Measurements from ENCODE around the gene GRB7. TPM values are rescaled to one million over a fixed set of nuclear protein-coding genes. Genes with fewer than 3 reads are reported as not detected.
A peak's percentile ranks its signal among the peaks of the same experiment; 100 is the strongest.

GRB7 gene
- total and polyA plus RNA-seq, 4 experiments from 2014 or later: not detected

- Histone ChIP-seq H3K27ac (ENCODE audit: low read depth, low read length) (peak overlapping the region; percentile 77), H3K27me3 (ENCODE audit: insufficient read depth, low read length) (no peaks in the 10 kb centered on the region), H3K9me3 (ENCODE audit: control insufficient read depth in 1 of 2, low read length in 2 of 2) (no peaks in the 10 kb centered on the region), H3K4me1 (ENCODE audit: insufficient read depth, low read length) (peaks cover 90% of the 10 kb centered on the region), H3K4me3 (ENCODE audit: low read length in 2 of 2) (peak overlapping the region in 1 of 2 donors; percentile 26), H3K36me3 (ENCODE audit: insufficient read depth, low read length) (no peaks in the 10 kb centered on the region)
- peak overlapping the region; percentile 79 to 96 (median 86) for H3K4me3 Mint-ChIP-seq
- H3K27ac Mint-ChIP-seq: peak overlapping the region; percentile 90 to 98 (median 97)
- ChIA-PET CTCF (ENCODE audit: partially characterized antibody) (no interaction called here), POLR2A (ENCODE audit: partially characterized antibody) (interaction anchor here (0.8 to 2.5 kb wide), 9 partner anchors 9 to 154 kb away, joined by 3 to 14 read pairs (median 8); no protein-coding TSS in a partner anchor)
- no peaks in the 10 kb centered on the region for H3K9me3 Mint-ChIP-seq
- peaks cover 66 to 96% (median 80%) of the 10 kb centered on the region in 4 donors for H3K4me1 Mint-ChIP-seq
- no peak for DNase-seq
- peaks cover 54 to 65% of the 10 kb centered on the region in 2 donors for H3K36me3 Mint-ChIP-seq
- intact Hi-C loops (cut with micrococcal nuclease): loop anchor here (5.0 kb wide), 1 partner anchor 550 kb away; no protein-coding TSS in a partner anchor
- H3K27me3 Mint-ChIP-seq: no peaks in the 10 kb centered on the region
Measured at GRCh38 chr17:39772415-39772814, 34.7 kb downstream of the GRB7 start.

GRCh38 chr17:39772987-39773934 is 35.5 kb downstream of the GRB7 start:
- peak overlapping the region; percentile 79 to 97 (median 91) for H3K4me3 Mint-ChIP-seq
- peaks cover 53 to 66% of the 10 kb centered on the region in 2 donors for H3K36me3 Mint-ChIP-seq
- H3K36me3 ChIP-seq (ENCODE audit: insufficient read depth, low read length): no peaks in the 10 kb centered on the region
- H3K9me3 ChIP-seq (ENCODE audit: control insufficient read depth in 1 of 2, low read length in 2 of 2): no peaks in the 10 kb centered on the region
- H3K4me3 ChIP-seq (ENCODE audit: low read length in 2 of 2): peak overlapping the region in 1 of 2 donors; percentile 27
- H3K27ac Mint-ChIP-seq: peak overlapping the region; percentile 90 to 98 (median 97)
- CTCF ChIA-PET (ENCODE audit: partially characterized antibody): no interaction called here
- DNase-seq: peak in 4 of 5 donors; percentile 40 to 55 (median 48)
- peaks cover 63 to 96% (median 80%) of the 10 kb centered on the region in 4 donors for H3K4me1 Mint-ChIP-seq
- intact Hi-C loops (cut with micrococcal nuclease): loop anchor here (5.0 kb wide), 1 partner anchor 549 kb away; no protein-coding TSS in a partner anchor
- H3K9me3 Mint-ChIP-seq: no peaks in the 10 kb centered on the region
- peak overlapping the region; percentile 77 for H3K27ac ChIP-seq (ENCODE audit: low read depth, low read length)
- no peaks in the 10 kb centered on the region for H3K27me3 ChIP-seq (ENCODE audit: insufficient read depth, low read length)
- POLR2A ChIA-PET (ENCODE audit: partially characterized antibody): interaction anchor here (0.9 to 12.5 kb wide), 11 partner anchors 8 to 153 kb away, joined by 3 to 174 read pairs (median 8); no protein-coding TSS in a partner anchor
- H3K4me1 ChIP-seq (ENCODE audit: insufficient read depth, low read length): peaks cover 84% of the 10 kb centered on the region
- no peaks in the 10 kb centered on the region for H3K27me3 Mint-ChIP-seq

GRCh38 chr17:39774047-39774446 is 36.3 kb downstream of the GRB7 start:
- H3K4me3 ChIP-seq (ENCODE audit: low read length in 2 of 2): peak overlapping the region; percentile 27
- peak overlapping the region; percentile 77 for H3K27ac ChIP-seq (ENCODE audit: low read depth, low read length)
- ChIA-PET CTCF (ENCODE audit: partially characterized antibody) (no interaction called here), POLR2A (ENCODE audit: partially characterized antibody) (interaction anchor here (1.0 to 12.5 kb wide), 5 partner anchors 10 to 46 kb away, joined by 3 to 174 read pairs (median 50); no protein-coding TSS in a partner anchor)
- peak overlapping the region; percentile 89 to 98 (median 94) for H3K27ac Mint-ChIP-seq
- no peaks in the 10 kb centered on the region for H3K36me3 ChIP-seq (ENCODE audit: insufficient read depth, low read length)
- no peaks in the 10 kb centered on the region for H3K27me3 Mint-ChIP-seq
- H3K4me1 Mint-ChIP-seq: peaks cover 61 to 96% (median 77%) of the 10 kb centered on the region in 4 donors
- no peak for DNase-seq
- no peaks in the 10 kb centered on the region for H3K9me3 Mint-ChIP-seq
- peaks cover 47 to 58% of the 10 kb centered on the region in 2 donors for H3K36me3 Mint-ChIP-seq
- no peaks in the 10 kb centered on the region for H3K27me3 ChIP-seq (ENCODE audit: insufficient read depth, low read length)
- peaks cover 84% of the 10 kb centered on the region for H3K4me1 ChIP-seq (ENCODE audit: insufficient read depth, low read length)
- peak overlapping the region; percentile 78 to 97 (median 94) for H3K4me3 Mint-ChIP-seq
- intact Hi-C loops (cut with micrococcal nuclease): loop anchor here (5.0 kb wide), 1 partner anchor 548 kb away; no protein-coding TSS in a partner anchor
- no peaks in the 10 kb centered on the region for H3K9me3 ChIP-seq (ENCODE audit: control insufficient read depth in 1 of 2, low read length in 2 of 2)

- no peaks in the 10 kb centered on the region for H3K9me3 Mint-ChIP-seq
- Histone ChIP-seq H3K4me3 (ENCODE audit: low read length in 2 of 2) (peak overlapping the region; percentile 18 to 74), H3K36me3 (ENCODE audit: insufficient read depth, low read length) (no peaks in the 10 kb centered on the region), H3K27me3 (ENCODE audit: insufficient read depth, low read length) (no peaks in the 10 kb centered on the region), H3K4me1 (ENCODE audit: insufficient read depth, low read length) (peaks cover 84% of the 10 kb centered on the region), H3K9me3 (ENCODE audit: control insufficient read depth in 1 of 2, low read length in 2 of 2) (no peaks in the 10 kb centered on the region), H3K27ac (ENCODE audit: low read depth, low read length) (peak overlapping the region; percentile 77)
- peaks cover 45 to 49% of the 10 kb centered on the region in 2 donors for H3K36me3 Mint-ChIP-seq
- DNase-seq: no peak
- no peaks in the 10 kb centered on the region for H3K27me3 Mint-ChIP-seq
- H3K27ac Mint-ChIP-seq: peak overlapping the region; percentile 89 to 98 (median 95)
- ChIA-PET CTCF (ENCODE audit: partially characterized antibody) (interaction anchor here (0.7 to 1.5 kb wide), 6 partner anchors 27 to 206 kb away, joined by 3 to 4 read pairs (median 3); partner anchors contain the start of genes MIEN1 and PSMD3), POLR2A (ENCODE audit: partially characterized antibody) (interaction anchor here (1.3 to 12.5 kb wide), 9 partner anchors 10 to 88 kb away, joined by 4 to 174 read pairs (median 22); partner anchors contain the start of genes IKZF3 and MIEN1)
- H3K4me1 Mint-ChIP-seq: peaks cover 56 to 91% (median 71%) of the 10 kb centered on the region in 4 donors
- H3K4me3 Mint-ChIP-seq: peak overlapping the region; percentile 93 to 99 (median 96)
- intact Hi-C loops (cut with micrococcal nuclease): no loop called here
Measured at GRCh38 chr17:39775031-39775430, 37.3 kb downstream of the GRB7 start.

- peak overlapping the region; percentile 93 to 99 (median 96) for H3K4me3 Mint-ChIP-seq
- H3K27ac ChIP-seq (ENCODE audit: low read depth, low read length): peak overlapping the region; percentile 77
- H3K9me3 ChIP-seq (ENCODE audit: control insufficient read depth in 1 of 2, low read length in 2 of 2): no peaks in the 10 kb centered on the region
- H3K27me3 Mint-ChIP-seq: no peaks in the 10 kb centered on the region
- H3K27ac Mint-ChIP-seq: peak overlapping the region; percentile 89 to 98 (median 95)
- H3K27me3 ChIP-seq (ENCODE audit: insufficient read depth, low read length): no peaks in the 10 kb centered on the region
- peaks cover 52 to 88% (median 68%) of the 10 kb centered on the region in 4 donors for H3K4me1 Mint-ChIP-seq
- peaks cover 40 to 47% of the 10 kb centered on the region in 2 donors for H3K36me3 Mint-ChIP-seq
- DNase-seq: peak in 2 of 5 donors; percentile 29 to 59
- POLR2A ChIA-PET (ENCODE audit: partially characterized antibody): interaction anchor here (0.9 to 12.5 kb wide), 13 partner anchors 9 to 153 kb away, joined by 3 to 174 read pairs (median 17); partner anchors contain the start of genes IKZF3, MIEN1 and ZPBP2
- CTCF ChIA-PET (ENCODE audit: partially characterized antibody): interaction anchor here (0.9 to 2.6 kb wide), 6 partner anchors 10 to 153 kb away, joined by 3 to 25 read pairs (median 3); partner anchors contain the start of gene MIEN1
- H3K36me3 ChIP-seq (ENCODE audit: insufficient read depth, low read length): no peaks in the 10 kb centered on the region
- H3K4me1 ChIP-seq (ENCODE audit: insufficient read depth, low read length): peaks cover 84% of the 10 kb centered on the region
- intact Hi-C loops (cut with micrococcal nuclease): loop anchor here (2.0 kb wide), 2 partner anchors 15 to 37 kb away; no protein-coding TSS in a partner anchor
- peak overlapping the region; percentile 64 to 74 for H3K4me3 ChIP-seq (ENCODE audit: low read length in 2 of 2)
- H3K9me3 Mint-ChIP-seq: no peaks in the 10 kb centered on the region
Measured at GRCh38 chr17:39776252-39776651, 38.5 kb downstream of the GRB7 start.

GRCh38 chr17:39777534-39778365 is 40.0 kb downstream of the GRB7 start:
- Histone ChIP-seq H3K9me3 (ENCODE audit: control insufficient read depth in 1 of 2, low read length in 2 of 2) (no peaks in the 10 kb centered on the region), H3K4me3 (ENCODE audit: low read length in 2 of 2) (peak overlapping the region; percentile 64 to 74), H3K27ac (ENCODE audit: low read depth, low read length) (peak overlapping the region; percentile 77), H3K36me3 (ENCODE audit: insufficient read depth, low read length) (no peaks in the 10 kb centered on the region), H3K4me1 (ENCODE audit: insufficient read depth, low read length) (peaks cover 84% of the 10 kb centered on the region), H3K27me3 (ENCODE audit: insufficient read depth, low read length) (no peaks in the 10 kb centered on the region)
- no peaks in the 10 kb centered on the region for H3K27me3 Mint-ChIP-seq
- peak overlapping the region; percentile 93 to 99 (median 96) for H3K4me3 Mint-ChIP-seq
- peaks cover 30 to 39% of the 10 kb centered on the region in 2 donors for H3K36me3 Mint-ChIP-seq
- H3K4me1 Mint-ChIP-seq: peaks cover 51 to 88% (median 69%) of the 10 kb centered on the region in 4 donors
- intact Hi-C loops (cut with micrococcal nuclease): loop anchor here (1.0 to 2.0 kb wide), 4 partner anchors 13 to 47 kb away; partner anchors contain the start of gene MIEN1
- H3K9me3 Mint-ChIP-seq: no peaks in the 10 kb centered on the region
- peak overlapping the region; percentile 89 to 98 (median 95) for H3K27ac Mint-ChIP-seq
- DNase-seq: peak in 4 of 5 donors; percentile 34 to 57 (median 48)
- POLR2A ChIA-PET (ENCODE audit: partially characterized antibody): interaction anchor here (0.6 to 12.5 kb wide), 19 partner anchors 8 to 203 kb away, joined by 3 to 174 read pairs (median 7); partner anchors contain the start of genes IKZF3, MIEN1 and PSMD3
- CTCF ChIA-PET (ENCODE audit: partially characterized antibody): interaction anchor here (0.9 to 2.6 kb wide), 7 partner anchors 16 to 156 kb away, joined by 3 to 25 read pairs (median 3); no protein-coding TSS in a partner anchor
